HCT116 (cell line): ENCODE measurements around the gene ZNF536.

ENCODE experiments used
- POLR2A ChIP-seq: IDR thresholded peaks from 2 replicates; pipeline ENCODE4 v1.7.0; 2011; ENCODE audit warnings: borderline replicate concordance; ENCODE audit not compliant: insufficient read depth, insufficient read length; ENCODE audit errors: extremely low read depth
- POLR2AphosphoS5 ChIP-seq: IDR thresholded peaks from 2 replicates; pipeline ENCODE4 v1.6.1; 2011; ENCODE audit warnings: mild to moderate bottlenecking, low read depth, low read length, moderate library complexity
- SIN3A ChIP-seq: IDR thresholded peaks from 2 replicates; pipeline ENCODE4 v1.6.1; 2012; ENCODE audit warnings: low read depth
- TF ChIP-seq, protein P1 (sequence below): IDR thresholded peaks from 2 replicates; pipeline ENCODE4 v1.6.1; 2012
- TF ChIP-seq, protein P2 (sequence below), 3 experiments: fragments of 200-600 bp in 1 of 3; sonication (generic) in 1 of 3; IDR thresholded peaks in 2 of 3; conservative IDR thresholded peaks in 1 of 3; 2 replicates each; pipeline ENCODE4 v1.5.1; 2012 to 2017; ENCODE audit warnings: low read depth in 2 of 3, low read length in 2 of 3, antibody characterized with exemption in 1 of 3, borderline replicate concordance in 1 of 3, control low read depth in 1 of 3, mild to moderate bottlenecking in 1 of 3, mixed read lengths in 1 of 3, mixed run types in 1 of 3, moderate library complexity in 1 of 3; ENCODE audit not compliant: insufficient read depth in 1 of 3
- TF ChIP-seq, protein P3 (sequence below): IDR thresholded peaks from 2 replicates; pipeline ENCODE4 v1.6.1; 2012; ENCODE audit warnings: low read depth

DNA sequence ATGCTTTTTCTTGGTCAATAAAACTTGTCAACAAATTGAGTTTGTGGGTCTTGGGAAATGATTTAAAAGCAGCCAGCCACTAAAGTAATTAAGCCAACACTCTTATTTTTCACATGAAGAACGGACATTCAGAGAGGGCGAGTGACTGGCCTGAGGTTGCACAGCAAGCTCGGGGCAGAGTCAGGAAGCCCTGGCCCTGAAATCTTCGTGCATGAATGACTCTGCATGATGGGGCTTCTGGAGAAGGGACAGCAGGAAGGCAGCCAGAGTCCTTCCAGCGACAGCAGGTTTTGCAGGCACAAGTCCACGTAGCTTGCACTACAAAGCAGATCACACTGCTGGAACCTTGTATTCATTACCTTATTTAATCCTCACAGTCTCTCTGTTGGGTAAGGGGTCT is 232.5 kb downstream of the ZNF536 start:
- TF ChIP-seq, protein P1, sequence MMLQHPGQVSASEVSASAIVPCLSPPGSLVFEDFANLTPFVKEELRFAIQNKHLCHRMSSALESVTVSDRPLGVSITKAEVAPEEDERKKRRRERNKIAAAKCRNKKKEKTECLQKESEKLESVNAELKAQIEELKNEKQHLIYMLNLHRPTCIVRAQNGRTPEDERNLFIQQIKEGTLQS = no peak
- TF ChIP-seq POLR2A (no peak), SIN3A (no peak), POLR2AphosphoS5 (no peak)
- TF ChIP-seq, protein P2, sequence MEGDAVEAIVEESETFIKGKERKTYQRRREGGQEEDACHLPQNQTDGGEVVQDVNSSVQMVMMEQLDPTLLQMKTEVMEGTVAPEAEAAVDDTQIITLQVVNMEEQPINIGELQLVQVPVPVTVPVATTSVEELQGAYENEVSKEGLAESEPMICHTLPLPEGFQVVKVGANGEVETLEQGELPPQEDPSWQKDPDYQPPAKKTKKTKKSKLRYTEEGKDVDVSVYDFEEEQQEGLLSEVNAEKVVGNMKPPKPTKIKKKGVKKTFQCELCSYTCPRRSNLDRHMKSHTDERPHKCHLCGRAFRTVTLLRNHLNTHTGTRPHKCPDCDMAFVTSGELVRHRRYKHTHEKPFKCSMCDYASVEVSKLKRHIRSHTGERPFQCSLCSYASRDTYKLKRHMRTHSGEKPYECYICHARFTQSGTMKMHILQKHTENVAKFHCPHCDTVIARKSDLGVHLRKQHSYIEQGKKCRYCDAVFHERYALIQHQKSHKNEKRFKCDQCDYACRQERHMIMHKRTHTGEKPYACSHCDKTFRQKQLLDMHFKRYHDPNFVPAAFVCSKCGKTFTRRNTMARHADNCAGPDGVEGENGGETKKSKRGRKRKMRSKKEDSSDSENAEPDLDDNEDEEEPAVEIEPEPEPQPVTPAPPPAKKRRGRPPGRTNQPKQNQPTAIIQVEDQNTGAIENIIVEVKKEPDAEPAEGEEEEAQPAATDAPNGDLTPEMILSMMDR (IDR thresholded peaks at IDR 0.05 in 2 of 3, conservative IDR thresholded peaks at IDR 0.05 in 1 of 3; ENCODE audit: borderline replicate concordance in 1 of 3, insufficient read depth in 1 of 3, low read depth in 2 of 3, low read length in 2 of 3) = no peak
- TF ChIP-seq, protein P3, sequence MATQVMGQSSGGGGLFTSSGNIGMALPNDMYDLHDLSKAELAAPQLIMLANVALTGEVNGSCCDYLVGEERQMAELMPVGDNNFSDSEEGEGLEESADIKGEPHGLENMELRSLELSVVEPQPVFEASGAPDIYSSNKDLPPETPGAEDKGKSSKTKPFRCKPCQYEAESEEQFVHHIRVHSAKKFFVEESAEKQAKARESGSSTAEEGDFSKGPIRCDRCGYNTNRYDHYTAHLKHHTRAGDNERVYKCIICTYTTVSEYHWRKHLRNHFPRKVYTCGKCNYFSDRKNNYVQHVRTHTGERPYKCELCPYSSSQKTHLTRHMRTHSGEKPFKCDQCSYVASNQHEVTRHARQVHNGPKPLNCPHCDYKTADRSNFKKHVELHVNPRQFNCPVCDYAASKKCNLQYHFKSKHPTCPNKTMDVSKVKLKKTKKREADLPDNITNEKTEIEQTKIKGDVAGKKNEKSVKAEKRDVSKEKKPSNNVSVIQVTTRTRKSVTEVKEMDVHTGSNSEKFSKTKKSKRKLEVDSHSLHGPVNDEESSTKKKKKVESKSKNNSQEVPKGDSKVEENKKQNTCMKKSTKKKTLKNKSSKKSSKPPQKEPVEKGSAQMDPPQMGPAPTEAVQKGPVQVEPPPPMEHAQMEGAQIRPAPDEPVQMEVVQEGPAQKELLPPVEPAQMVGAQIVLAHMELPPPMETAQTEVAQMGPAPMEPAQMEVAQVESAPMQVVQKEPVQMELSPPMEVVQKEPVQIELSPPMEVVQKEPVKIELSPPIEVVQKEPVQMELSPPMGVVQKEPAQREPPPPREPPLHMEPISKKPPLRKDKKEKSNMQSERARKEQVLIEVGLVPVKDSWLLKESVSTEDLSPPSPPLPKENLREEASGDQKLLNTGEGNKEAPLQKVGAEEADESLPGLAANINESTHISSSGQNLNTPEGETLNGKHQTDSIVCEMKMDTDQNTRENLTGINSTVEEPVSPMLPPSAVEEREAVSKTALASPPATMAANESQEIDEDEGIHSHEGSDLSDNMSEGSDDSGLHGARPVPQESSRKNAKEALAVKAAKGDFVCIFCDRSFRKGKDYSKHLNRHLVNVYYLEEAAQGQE = no peak
